Calu3 (cell line): ENCODE results near the gene PLEKHF1. TPM values are rescaled to one million over a fixed set of nuclear protein-coding genes. Genes with fewer than 3 reads are reported as not detected.

ENCODE experiments used
- BruUV-seq: library from RNA; stranded (reverse); fragments of 400-500 nt; replicated peaks from 2 replicates; lab custom pipeline; 2021; lab: Mats Ljungman, UMichigan
- CTCF ChIA-PET: fragments of 300-600 bp; sonication (Branson Sonifier 250); formaldehyde crosslinking; loops from one replicate; lab custom pipeline; 2022; ENCODE audit warnings: antibody characterized with exemption; lab: Charles Lee
- DNase-seq: peaks from one replicate; pipeline ENCODE4 v3.0.0; 2022
- H3K27ac Mint-ChIP-seq: one replicate; pipeline ENCODE4 v1.8.0; 2022; ENCODE audit warnings: mixed read lengths; ENCODE audit not compliant: unreplicated experiment
- H3K27me3 Mint-ChIP-seq: one replicate; pipeline ENCODE4 v1.8.0; 2022; ENCODE audit warnings: mixed read lengths; ENCODE audit not compliant: unreplicated experiment
- H3K36me3 Mint-ChIP-seq: one replicate; pipeline ENCODE4 v1.8.0; 2022; ENCODE audit warnings: mild to moderate bottlenecking, moderate library complexity, mixed read lengths; ENCODE audit not compliant: insufficient read depth, unreplicated experiment
- H3K4me1 Mint-ChIP-seq: one replicate; pipeline ENCODE4 v1.8.0; 2022; ENCODE audit warnings: mild to moderate bottlenecking, low read depth, mixed read lengths; ENCODE audit not compliant: unreplicated experiment
- H3K4me3 Mint-ChIP-seq: one replicate; pipeline ENCODE4 v1.8.0; 2022; ENCODE audit warnings: mild to moderate bottlenecking, low read depth, moderate library complexity, mixed read lengths; ENCODE audit not compliant: unreplicated experiment
- H3K9me3 Mint-ChIP-seq: one replicate; pipeline ENCODE4 v1.8.0; 2022; ENCODE audit warnings: low read depth, mixed read lengths; ENCODE audit not compliant: unreplicated experiment
- CTCF ChIP-seq: fragments of 200-600 bp; IDR thresholded peaks from one replicate; pipeline ENCODE4 v1.8.0; 2022; ENCODE audit warnings: antibody characterized with exemption; ENCODE audit not compliant: unreplicated experiment
- intact Hi-C: fragments of 100-400 bp; cut with micrococcal nuclease; formaldehyde crosslinking; loops from one replicate; pipeline ENCODE4 v1.10.0; 2022; ENCODE audit not compliant: unreplicated experiment
- total RNA-seq: library from RNA; stranded (reverse); gene quantifications from 2 replicates; pipeline ENCODE4 v1.2.3, GENCODE V29; 2022

PLEKHF1 gene
- total RNA-seq, 1 experiment from 2014 or later = 2.9 TPM

- no peak overlapping the region for H3K27ac Mint-ChIP-seq
- no peaks in the 10 kb centered on the region for H3K4me1 Mint-ChIP-seq
- intact Hi-C loops = no loop called here
- DNase-seq = no peak
- no peaks in the 10 kb centered on the region for H3K36me3 Mint-ChIP-seq
- TF ChIP-seq CTCF = no peak
- BruUV-seq = no TSS peak
- no peak overlapping the region for H3K4me3 Mint-ChIP-seq
- H3K9me3 Mint-ChIP-seq = peaks cover 3% of the 10 kb centered on the region
- H3K27me3 Mint-ChIP-seq = peaks cover 43% of the 10 kb centered on the region
- CTCF ChIA-PET = no interaction called here
Measured at GRCh38 chr19:29685326-29685725, 20.1 kb downstream of the PLEKHF1 start.

DNA sequence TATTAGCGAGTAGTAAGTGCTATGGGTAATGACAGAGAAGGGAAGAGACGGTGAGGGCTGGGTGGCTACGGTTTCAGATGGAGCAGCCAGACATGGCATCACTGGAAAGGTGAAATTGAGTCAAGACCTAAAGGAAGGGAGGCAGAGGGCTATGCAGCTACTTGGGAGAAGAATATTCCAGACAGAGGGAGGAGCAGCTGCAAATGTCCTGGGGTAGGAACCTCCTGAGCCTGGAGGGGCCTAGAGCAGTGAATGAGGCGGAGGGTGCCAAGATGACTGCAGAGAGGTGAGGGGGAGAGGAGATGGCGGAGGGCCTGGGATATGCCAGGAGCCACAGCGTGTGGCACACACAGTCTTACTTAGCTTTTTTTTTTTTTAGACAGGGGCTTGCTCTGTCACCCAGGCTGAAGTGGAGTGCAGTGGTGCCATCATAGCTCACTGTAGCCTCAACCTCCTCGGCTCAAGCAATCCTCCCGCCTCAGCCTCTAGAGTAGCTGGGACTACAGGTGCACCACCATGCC lies 21.1 kb downstream of the PLEKHF1 start:
- H3K9me3 Mint-ChIP-seq = peaks cover 3% of the 10 kb centered on the region
- no peaks in the 10 kb centered on the region for H3K4me1 Mint-ChIP-seq
- no TSS peak for BruUV-seq
- CTCF ChIA-PET = no interaction called here
- peaks cover 43% of the 10 kb centered on the region for H3K27me3 Mint-ChIP-seq
- no peak overlapping the region for H3K4me3 Mint-ChIP-seq
- intact Hi-C loops = no loop called here
- H3K27ac Mint-ChIP-seq = no peak overlapping the region
- no peaks in the 10 kb centered on the region for H3K36me3 Mint-ChIP-seq
- no peak for DNase-seq
- no peak for TF ChIP-seq CTCF

DNA sequence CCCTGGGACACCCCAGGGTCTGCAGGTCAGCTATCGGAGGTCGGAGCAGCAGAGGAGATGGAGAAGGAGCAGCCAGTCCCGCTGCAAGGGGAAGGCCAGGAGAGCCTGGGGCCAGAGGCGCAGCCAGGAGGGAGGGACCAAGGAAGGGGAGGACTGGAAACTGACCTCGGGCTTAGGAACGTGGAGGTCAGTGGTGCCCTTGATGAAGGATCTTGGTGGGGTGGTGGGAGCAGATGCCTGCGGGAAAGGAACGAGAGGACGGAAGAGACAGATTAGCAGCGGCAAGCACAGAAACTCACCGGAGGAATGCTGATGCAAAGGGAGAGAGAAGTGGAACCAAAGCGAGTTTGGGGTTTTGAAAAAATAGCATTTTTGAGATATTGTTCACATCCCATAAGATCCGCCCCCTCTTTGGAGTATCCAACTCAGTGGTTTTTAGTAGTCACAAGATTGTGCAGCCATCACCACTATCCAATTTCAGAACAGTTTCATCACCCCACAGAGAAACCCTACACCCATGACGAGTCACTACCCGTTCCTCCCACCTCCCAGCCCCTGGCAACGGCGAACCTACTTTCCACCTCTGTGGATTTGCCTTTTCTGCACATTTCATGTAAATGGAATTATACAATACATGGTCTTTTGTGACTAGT lies 22.1 kb downstream of the PLEKHF1 start:
- BruUV-seq = no TSS peak
- H3K27me3 Mint-ChIP-seq = peaks cover 43% of the 10 kb centered on the region
- H3K4me1 Mint-ChIP-seq = no peaks in the 10 kb centered on the region
- intact Hi-C loops = no loop called here
- peaks cover 3% of the 10 kb centered on the region for H3K9me3 Mint-ChIP-seq
- H3K4me3 Mint-ChIP-seq = no peak overlapping the region
- H3K27ac Mint-ChIP-seq = no peak overlapping the region
- no peak for TF ChIP-seq CTCF
- DNase-seq = no peak
- CTCF ChIA-PET = interaction anchor here (0.6 to 0.7 kb wide), 2 partner anchors 23 to 43 kb away, joined by 3 read pairs; no protein-coding TSS in a partner anchor
- no peaks in the 10 kb centered on the region for H3K36me3 Mint-ChIP-seq

DNA sequence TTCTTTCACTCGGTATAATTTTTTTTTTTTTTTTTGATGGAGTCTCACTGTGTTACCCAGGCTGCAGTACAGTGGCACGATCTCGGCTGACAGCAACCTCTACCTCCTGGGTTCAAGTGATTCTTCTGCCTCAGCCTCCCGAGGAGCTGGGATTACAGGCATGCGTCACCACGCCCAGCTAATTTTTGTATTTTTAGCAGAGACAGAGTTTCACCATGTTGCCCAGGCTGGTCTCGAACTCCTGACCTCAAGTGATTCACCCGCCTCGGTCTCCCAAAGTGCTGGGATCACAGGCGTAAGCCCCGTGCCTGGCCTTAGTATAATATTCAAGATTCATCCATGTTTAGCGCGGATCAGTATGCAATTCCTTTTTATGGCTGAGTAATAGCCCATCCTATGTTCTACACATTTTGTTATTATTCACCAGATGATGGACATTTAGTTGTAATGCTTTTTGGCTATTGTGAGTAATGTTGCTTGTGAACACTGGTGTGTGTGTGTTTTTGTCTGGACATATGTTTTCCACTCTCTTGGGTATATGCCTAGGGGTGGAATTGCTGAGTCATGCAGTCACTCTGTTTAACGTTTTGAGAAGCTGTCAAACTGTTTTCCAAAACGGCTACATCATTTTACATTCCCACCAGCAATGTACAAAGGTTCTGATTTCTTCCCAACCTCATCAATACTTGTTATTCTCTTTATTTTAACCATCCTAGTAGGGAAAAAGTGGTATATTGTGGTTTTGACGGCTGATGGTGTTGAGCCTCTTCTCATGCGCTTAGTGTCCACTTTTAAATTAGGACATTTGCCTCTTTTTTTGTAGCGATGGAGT lies 22.9 kb downstream of the PLEKHF1 start:
- H3K4me3 Mint-ChIP-seq = no peak overlapping the region
- no peak for TF ChIP-seq CTCF
- no peak for DNase-seq
- peaks cover 3% of the 10 kb centered on the region for H3K9me3 Mint-ChIP-seq
- no peaks in the 10 kb centered on the region for H3K4me1 Mint-ChIP-seq
- intact Hi-C loops = no loop called here
- no TSS peak for BruUV-seq
- no peaks in the 10 kb centered on the region for H3K36me3 Mint-ChIP-seq
- no peak overlapping the region for H3K27ac Mint-ChIP-seq
- peaks cover 35% of the 10 kb centered on the region for H3K27me3 Mint-ChIP-seq
- CTCF ChIA-PET = interaction anchor here (0.6 to 0.7 kb wide), 2 partner anchors 22 to 43 kb away, joined by 3 read pairs; no protein-coding TSS in a partner anchor
